Measurements from ENCODE around the gene ZDHHC14. TPM values are rescaled to one million over a fixed set of nuclear protein-coding genes. Genes with fewer than 3 reads are reported as not detected.
A peak's percentile ranks its signal among the peaks of the same experiment; 100 is the strongest.
"Not testable (repeated sequence)": the region's sequence is repeated elsewhere in the genome, so short reads cannot be mapped to it uniquely, and the experiment has no call there.

Gene ZDHHC14
- total and polyA plus RNA-seq, 8 donors = 3.4 to 25.7 (median 7.4) TPM

DNA sequence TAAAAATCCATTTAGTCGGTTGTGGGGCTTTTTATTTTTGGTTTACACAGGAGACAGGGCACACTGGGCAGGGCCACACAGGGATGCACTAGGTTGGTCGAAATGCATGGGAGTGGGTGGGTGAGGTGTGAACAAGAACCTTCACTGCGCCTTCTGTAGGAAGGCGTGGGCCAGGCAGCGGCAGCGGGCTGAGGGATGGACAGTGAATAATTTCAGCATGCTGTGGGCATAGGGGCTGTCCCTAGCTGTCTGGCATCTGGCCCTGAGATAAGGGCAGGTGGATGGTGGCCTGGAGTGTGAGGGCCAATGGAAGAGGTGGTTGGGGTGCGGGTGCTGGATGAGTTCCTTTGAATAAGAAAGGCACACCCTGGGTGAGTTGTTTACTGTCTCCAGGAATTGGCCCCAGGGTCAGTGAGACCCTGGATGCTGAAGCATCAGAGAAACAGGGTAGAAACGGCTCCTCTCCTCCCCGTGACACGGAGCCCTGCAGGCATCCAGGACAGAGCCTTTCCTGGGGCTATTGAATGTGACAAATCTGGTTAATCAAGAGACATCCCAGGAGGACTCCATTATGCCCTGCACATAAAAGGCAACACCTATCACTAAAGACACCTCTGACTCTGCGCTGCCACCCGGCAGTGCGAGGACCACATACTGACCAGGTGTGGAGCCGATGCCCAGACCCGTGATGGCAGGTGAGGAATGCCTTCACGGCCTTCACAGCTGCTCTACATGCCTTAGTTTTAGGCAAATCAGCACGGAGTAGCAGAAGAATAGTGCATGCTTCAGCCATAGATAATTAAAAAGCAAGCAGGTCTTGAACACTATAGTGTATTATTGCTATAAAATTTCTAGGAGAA is 319.0 kb downstream of the ZDHHC14 start:
- H3K4me1 ChIP-seq = no peaks in the 10 kb centered on the region
- TF ChIP-seq, protein P1, sequence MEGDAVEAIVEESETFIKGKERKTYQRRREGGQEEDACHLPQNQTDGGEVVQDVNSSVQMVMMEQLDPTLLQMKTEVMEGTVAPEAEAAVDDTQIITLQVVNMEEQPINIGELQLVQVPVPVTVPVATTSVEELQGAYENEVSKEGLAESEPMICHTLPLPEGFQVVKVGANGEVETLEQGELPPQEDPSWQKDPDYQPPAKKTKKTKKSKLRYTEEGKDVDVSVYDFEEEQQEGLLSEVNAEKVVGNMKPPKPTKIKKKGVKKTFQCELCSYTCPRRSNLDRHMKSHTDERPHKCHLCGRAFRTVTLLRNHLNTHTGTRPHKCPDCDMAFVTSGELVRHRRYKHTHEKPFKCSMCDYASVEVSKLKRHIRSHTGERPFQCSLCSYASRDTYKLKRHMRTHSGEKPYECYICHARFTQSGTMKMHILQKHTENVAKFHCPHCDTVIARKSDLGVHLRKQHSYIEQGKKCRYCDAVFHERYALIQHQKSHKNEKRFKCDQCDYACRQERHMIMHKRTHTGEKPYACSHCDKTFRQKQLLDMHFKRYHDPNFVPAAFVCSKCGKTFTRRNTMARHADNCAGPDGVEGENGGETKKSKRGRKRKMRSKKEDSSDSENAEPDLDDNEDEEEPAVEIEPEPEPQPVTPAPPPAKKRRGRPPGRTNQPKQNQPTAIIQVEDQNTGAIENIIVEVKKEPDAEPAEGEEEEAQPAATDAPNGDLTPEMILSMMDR (IDR thresholded peaks at IDR 0.05) = no peak
- intact Hi-C loops (cut with DNase I; ENCODE audit: low total_unique reads) = no loop called here
- H3K27me3 ChIP-seq = no peaks in the 10 kb centered on the region
- 73 to 84% (median 82%) methylated on average over 17 of the region's 17 CpGs for WGBS, 5 donors
- H3K27ac ChIP-seq = no peak overlapping the region
- DNase-seq = no peak
- no peak overlapping the region for H3K4me3 ChIP-seq
- no peaks in the 10 kb centered on the region for H3K36me3 ChIP-seq
- H3K9me3 ChIP-seq = peaks cover 0 to 12% (median 9%) of the 10 kb centered on the region in 4 donors

DNA sequence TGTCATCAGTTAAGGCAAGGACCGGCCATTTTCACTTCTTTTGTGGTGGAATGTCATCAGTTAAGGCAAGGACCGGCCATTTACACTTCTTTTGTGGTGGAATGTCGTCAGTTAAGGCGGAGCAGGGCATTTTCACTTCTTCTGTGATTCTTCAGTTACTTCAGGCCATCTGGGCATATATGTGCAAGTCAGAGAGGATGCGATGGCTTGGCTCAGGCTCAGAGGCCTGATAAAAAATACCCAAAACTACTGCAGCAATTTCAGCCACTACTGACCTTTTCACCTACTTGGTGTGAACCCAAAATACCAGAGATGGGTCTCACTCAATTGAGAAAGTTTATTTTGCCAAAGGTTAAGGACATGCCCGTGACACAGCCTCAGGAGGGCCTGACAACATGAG is 325.4 kb downstream of the ZDHHC14 start:
- H3K27ac ChIP-seq; H3K27me3 ChIP-seq; H3K9me3 ChIP-seq; intact Hi-C loops (cut with DNase I; ENCODE audit: low total_unique reads); H3K4me3 ChIP-seq; DNase-seq; H3K4me1 ChIP-seq; H3K36me3 ChIP-seq: not testable (repeated sequence)
- 74 to 92% (median 87%) methylated on average over 6 of the region's 6 CpGs for WGBS, 5 donors

DNA sequence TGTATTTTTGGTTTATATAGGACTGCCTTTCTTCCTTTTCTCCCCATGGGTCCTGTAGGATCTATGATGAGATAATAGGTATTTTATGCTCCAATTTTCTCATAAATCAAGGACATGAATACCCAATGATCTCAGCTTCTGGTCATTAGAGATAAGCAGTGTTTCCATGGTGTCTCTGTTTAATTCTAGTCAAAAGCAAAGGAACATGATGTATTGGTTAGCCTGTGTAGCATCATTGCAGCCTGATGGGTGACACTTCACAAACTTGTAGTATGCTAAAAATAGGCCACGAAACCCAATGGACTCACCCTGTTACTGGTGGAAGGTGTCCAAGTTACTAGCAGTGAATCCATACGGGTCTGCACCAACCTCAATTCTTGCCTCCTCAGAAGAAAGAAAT is 325.9 kb downstream of the ZDHHC14 start:
- Histone ChIP-seq H3K27ac (no peak overlapping the region), H3K27me3 (no peaks in the 10 kb centered on the region), H3K9me3 (no peaks in the 10 kb centered on the region), H3K4me3 (no peak overlapping the region), H3K4me1 (no peaks in the 10 kb centered on the region), H3K36me3 (no peaks in the 10 kb centered on the region)
- TF ChIP-seq POLR2AphosphoS5 (IDR thresholded peaks at IDR 0.05) (no peak), POLR2A (IDR thresholded peaks at IDR 0.05) (no peak), EP300 (IDR thresholded peaks at IDR 0.05) (no peak)
- TF ChIP-seq, protein P1 (IDR thresholded peaks at IDR 0.05) = no peak
- 81 to 94% (median 90%) methylated on average over 2 of the region's 2 CpGs for WGBS, 5 donors
- peak in 1 of 2 donors; percentile 28 for DNase-seq
- intact Hi-C loops (cut with DNase I; ENCODE audit: low total_unique reads) = no loop called here

DNA sequence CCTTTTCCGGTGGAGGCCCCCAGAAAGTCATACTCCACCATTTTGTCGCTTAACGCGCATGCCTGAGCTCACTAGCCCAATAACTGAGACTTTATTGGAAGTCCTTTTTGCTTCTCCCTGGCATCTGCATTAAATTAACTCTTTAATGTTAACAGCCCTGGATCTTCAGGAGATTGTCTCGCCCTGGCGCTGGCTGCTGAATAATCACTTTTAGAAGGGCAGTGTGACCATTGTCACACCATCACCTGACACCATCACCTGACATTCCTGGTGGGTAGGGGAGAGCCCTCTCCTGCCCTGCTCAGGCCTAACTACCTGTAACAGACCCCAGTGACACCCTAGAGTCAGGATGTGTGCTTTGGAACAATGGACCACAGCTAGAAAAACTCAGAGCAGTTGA is 326.6 kb downstream of the ZDHHC14 start:
- no peak overlapping the region for H3K4me3 ChIP-seq
- intact Hi-C loops (cut with DNase I; ENCODE audit: low total_unique reads) = no loop called here
- no peaks in the 10 kb centered on the region for H3K4me1 ChIP-seq
- no peak for DNase-seq
- TF ChIP-seq POLR2A (IDR thresholded peaks at IDR 0.05) (no peak), EP300 (IDR thresholded peaks at IDR 0.05) (no peak)
- TF ChIP-seq, protein P1 (IDR thresholded peaks at IDR 0.05) = no peak
- no peaks in the 10 kb centered on the region for H3K36me3 ChIP-seq
- no peak overlapping the region for H3K27ac ChIP-seq
- no peaks in the 10 kb centered on the region for H3K27me3 ChIP-seq
- H3K9me3 ChIP-seq = no peaks in the 10 kb centered on the region
- WGBS, 5 donors = 48 to 86% (median 78%) methylated on average over 6 of the region's 6 CpGs

DNA sequence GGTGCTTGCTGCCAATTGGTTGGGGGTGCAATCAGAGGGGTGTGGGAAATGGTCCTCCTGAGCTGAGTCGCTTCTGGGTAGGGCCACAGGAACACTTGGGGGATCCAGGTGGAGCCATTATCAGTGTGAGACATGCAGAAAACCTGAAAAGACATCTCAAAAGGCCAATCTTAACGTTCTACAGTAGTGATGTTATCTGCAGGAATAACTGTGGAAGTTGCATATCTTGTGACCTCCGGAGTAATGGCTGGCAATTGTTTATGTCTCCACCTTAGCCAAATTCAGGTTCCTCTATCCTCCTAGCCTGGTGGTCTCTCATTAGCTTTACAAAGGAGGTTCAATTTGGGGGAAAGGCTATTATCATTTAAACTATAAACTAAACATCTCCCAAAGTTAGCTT is 327.2 kb downstream of the ZDHHC14 start:
- 71 to 78% (median 78%) methylated on average over 3 of the region's 3 CpGs for WGBS, 5 donors
- Histone ChIP-seq H3K4me3 (no peak overlapping the region), H3K36me3 (no peaks in the 10 kb centered on the region), H3K4me1 (no peaks in the 10 kb centered on the region), H3K9me3 (no peaks in the 10 kb centered on the region), H3K27ac (no peak overlapping the region), H3K27me3 (no peaks in the 10 kb centered on the region)
- no peak for DNase-seq
- TF ChIP-seq POLR2AphosphoS5 (IDR thresholded peaks at IDR 0.05) = no peak
- TF ChIP-seq, protein P1 (IDR thresholded peaks at IDR 0.05) = no peak
- no peak for TF ChIP-seq EP300 (IDR thresholded peaks at IDR 0.05)
- TF ChIP-seq POLR2A (IDR thresholded peaks at IDR 0.05) = no peak
- intact Hi-C loops (cut with DNase I; ENCODE audit: low total_unique reads) = no loop called here
